Thyroid gland (tissue), 4 donors: Measurements from ENCODE around the gene TIAM2. TPM values are rescaled to one million over a fixed set of nuclear protein-coding genes. Genes with fewer than 3 reads are reported as not detected.

ENCODE experiments used
- DNase-seq, 2 donors: peaks; one replicate each; pipeline ENCODE4 v3.0.0-alpha.2; 2019
- H3K27ac ChIP-seq, 3 donors: fragments of 200-600 bp; sonication (generic); 1 replicate in 2 of 3; 2 replicates in 1 of 3; pipeline ENCODE4 v1.5.1; 2016 to 2019; ENCODE audit warnings: mild to moderate bottlenecking in 1 of 3, moderate library complexity in 1 of 3
- H3K27me3 ChIP-seq: fragments of 200-600 bp; sonication (generic); one replicate; pipeline ENCODE4 v1.5.1; 2019
- H3K36me3 ChIP-seq, 2 donors: fragments of 200-600 bp; sonication (generic); one replicate each; pipeline ENCODE4 v1.5.1; 2016 to 2019
- H3K4me1 ChIP-seq, 2 donors: fragments of 200-600 bp; sonication (generic); one replicate each; pipeline ENCODE4 v1.5.1; 2017 to 2019
- H3K4me3 ChIP-seq, 3 donors: fragments of 200-600 bp; sonication (generic); replicated peaks in 1 of 3; 1 replicate in 2 of 3; 2 replicates in 1 of 3; pipeline ENCODE4 v1.5.1; 2016; ENCODE audit warnings: mild to moderate bottlenecking in 1 of 3
- H3K9me3 ChIP-seq: fragments of 200-600 bp; sonication (generic); one replicate; pipeline ENCODE4 v1.5.1; 2017
- POLR2A ChIP-seq, 2 donors: fragments of 450-650 bp; IDR thresholded peaks; one replicate each; pipeline ENCODE4 v1.6.1; 2017; ENCODE audit warnings: antibody characterized with exemption in 2 of 2, mild to moderate bottlenecking in 2 of 2, moderate library complexity in 1 of 2
- WGBS, 2 donors: methylation state at CpG; one replicate each; pipeline ENCODE4 v1.1.5; 2017; 5-methylcytosine and 5-hydroxymethylcytosine counted together
- intact Hi-C: fragments of 100-400 bp; cut with DNase I; formaldehyde crosslinking; loops from one replicate; pipeline ENCODE4 v1.15.1; 2023
- total RNA-seq, 4 donors: library from RNA; depleted of rRNA; stranded (reverse); fragments of >200 nt; gene quantifications; one replicate each; pipeline ENCODE4 v1.2.3, GENCODE V29; 2016
- TF ChIP-seq, protein P1 (sequence below), 6 experiments: fragments of 200-600 bp in 3 of 6; fragments of 450-650 bp in 3 of 6; sonication (generic) in 3 of 6; IDR thresholded peaks; one replicate each; pipeline ENCODE4 v1.5.1; 2016 to 2019; ENCODE audit warnings: antibody characterized with exemption in 6 of 6, mild to moderate bottlenecking in 2 of 6, inconsistent platforms in 1 of 6, moderate library complexity in 1 of 6

TIAM2 gene
- total RNA-seq, 4 donors from 2014 or later, result 11.1 to 26.1 (median 18.5) TPM

DNA sequence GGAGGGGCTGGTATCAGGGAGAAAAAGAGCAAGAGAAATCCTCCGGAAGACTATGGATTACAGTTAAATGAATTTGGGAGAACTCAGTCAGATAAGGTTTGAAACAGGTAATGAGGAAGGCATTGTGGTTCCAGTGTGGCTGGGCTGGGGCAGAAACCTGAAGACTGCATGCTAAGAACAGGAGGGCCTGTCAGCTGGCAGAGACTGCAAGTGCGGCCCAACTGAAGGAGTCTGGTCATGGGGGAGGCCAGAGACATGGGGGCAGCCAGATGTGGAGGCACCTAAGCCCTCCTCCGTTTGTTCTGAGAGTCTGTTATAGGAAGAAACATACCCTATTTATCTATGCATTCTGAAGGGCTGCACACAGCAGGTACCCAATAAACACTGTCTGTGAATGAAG is 302.6 kb downstream of the TIAM2 start:
- H3K27me3 ChIP-seq, result no peaks in the 10 kb centered on the region
- H3K9me3 ChIP-seq, result no peaks in the 10 kb centered on the region
- peaks cover 0 to 6% of the 10 kb centered on the region in 2 donors for H3K4me1 ChIP-seq
- H3K4me3 ChIP-seq, result no peak overlapping the region
- H3K27ac ChIP-seq, result no peak overlapping the region
- 93 to 94% methylated on average over 3 of the region's 3 CpGs for WGBS, 2 donors
- intact Hi-C loops, result no loop called here
- TF ChIP-seq, protein P1, sequence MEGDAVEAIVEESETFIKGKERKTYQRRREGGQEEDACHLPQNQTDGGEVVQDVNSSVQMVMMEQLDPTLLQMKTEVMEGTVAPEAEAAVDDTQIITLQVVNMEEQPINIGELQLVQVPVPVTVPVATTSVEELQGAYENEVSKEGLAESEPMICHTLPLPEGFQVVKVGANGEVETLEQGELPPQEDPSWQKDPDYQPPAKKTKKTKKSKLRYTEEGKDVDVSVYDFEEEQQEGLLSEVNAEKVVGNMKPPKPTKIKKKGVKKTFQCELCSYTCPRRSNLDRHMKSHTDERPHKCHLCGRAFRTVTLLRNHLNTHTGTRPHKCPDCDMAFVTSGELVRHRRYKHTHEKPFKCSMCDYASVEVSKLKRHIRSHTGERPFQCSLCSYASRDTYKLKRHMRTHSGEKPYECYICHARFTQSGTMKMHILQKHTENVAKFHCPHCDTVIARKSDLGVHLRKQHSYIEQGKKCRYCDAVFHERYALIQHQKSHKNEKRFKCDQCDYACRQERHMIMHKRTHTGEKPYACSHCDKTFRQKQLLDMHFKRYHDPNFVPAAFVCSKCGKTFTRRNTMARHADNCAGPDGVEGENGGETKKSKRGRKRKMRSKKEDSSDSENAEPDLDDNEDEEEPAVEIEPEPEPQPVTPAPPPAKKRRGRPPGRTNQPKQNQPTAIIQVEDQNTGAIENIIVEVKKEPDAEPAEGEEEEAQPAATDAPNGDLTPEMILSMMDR (IDR thresholded peaks at IDR 0.05), result no peak
- no peak for TF ChIP-seq POLR2A (IDR thresholded peaks at IDR 0.05)
- H3K36me3 ChIP-seq, result no peaks in the 10 kb centered on the region
- DNase-seq, result no peak

DNA sequence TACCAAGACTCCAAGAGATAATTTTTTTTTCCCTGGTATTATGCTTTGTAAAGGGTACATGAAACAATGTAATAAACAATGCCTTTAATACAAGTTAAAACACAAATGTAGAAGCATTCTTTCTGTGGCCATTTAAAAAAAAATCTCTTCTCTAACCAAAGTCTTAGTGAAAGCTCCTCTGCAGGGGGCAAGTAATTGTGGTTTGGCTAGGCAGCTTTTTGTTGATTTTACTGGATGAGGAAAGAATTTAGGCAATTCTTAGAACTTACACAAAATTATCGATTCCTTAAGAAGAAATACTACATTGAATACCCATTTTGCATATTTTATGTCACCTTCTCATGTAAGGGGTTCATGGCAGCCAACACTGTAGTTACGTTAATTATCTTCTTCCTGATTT is 306.8 kb downstream of the TIAM2 start:
- H3K4me1 ChIP-seq, result peaks cover 0 to 6% of the 10 kb centered on the region in 2 donors
- H3K27me3 ChIP-seq, result no peaks in the 10 kb centered on the region
- intact Hi-C loops, result no loop called here
- H3K27ac ChIP-seq, result no peak overlapping the region
- no peak overlapping the region for H3K4me3 ChIP-seq
- TF ChIP-seq POLR2A (IDR thresholded peaks at IDR 0.05), result no peak
- TF ChIP-seq, protein P1 (IDR thresholded peaks at IDR 0.05), result no peak
- WGBS, 2 donors, result 84 to 97% methylated on average over 2 of the region's 2 CpGs
- no peak for DNase-seq
- no peaks in the 10 kb centered on the region for H3K36me3 ChIP-seq
- H3K9me3 ChIP-seq, result no peaks in the 10 kb centered on the region

DNA sequence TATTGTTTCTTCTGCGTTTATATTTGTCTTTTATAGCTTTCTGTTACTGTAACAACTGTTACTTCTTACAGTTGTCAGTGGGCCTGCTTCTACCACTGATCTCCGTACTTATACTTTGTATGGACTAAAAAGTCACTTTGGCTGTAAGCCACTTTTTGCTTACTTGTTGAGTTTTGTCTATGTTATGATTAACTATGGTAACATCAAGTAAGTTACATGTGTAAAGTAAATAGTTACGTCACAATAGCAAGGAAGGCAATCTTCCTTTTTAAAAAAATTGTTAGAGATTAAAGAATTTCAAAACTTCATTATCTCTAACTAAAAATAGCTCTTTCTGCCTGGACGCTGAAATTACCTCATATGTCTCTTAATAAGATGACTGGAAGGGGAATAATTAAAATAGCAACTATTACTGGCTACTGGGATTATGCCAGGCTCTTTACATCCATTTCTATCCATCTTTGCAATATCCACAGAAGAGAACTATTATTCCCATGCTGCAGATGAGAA is 308.3 kb downstream of the TIAM2 start:
- TF ChIP-seq, protein P1 (IDR thresholded peaks at IDR 0.05), result no peak
- TF ChIP-seq POLR2A (IDR thresholded peaks at IDR 0.05), result no peak
- Histone ChIP-seq H3K27ac (no peak overlapping the region), H3K4me1 (no peaks in the 10 kb centered on the region), H3K4me3 (no peak overlapping the region), H3K9me3 (no peaks in the 10 kb centered on the region), H3K27me3 (no peaks in the 10 kb centered on the region), H3K36me3 (no peaks in the 10 kb centered on the region)
- 77 to 93% methylated on average over 4 of the region's 4 CpGs for WGBS, 2 donors
- DNase-seq, result no peak
- intact Hi-C loops, result no loop called here

GRCh38 chr6:155306958-155307357 is 311.8 kb downstream of the TIAM2 start:
- DNase-seq, result no peak
- TF ChIP-seq POLR2A (IDR thresholded peaks at IDR 0.05), result no peak
- TF ChIP-seq, protein P1 (IDR thresholded peaks at IDR 0.05), result no peak
- Histone ChIP-seq H3K36me3 (no peaks in the 10 kb centered on the region), H3K4me1 (no peaks in the 10 kb centered on the region), H3K4me3 (no peak overlapping the region), H3K27ac (no peak overlapping the region), H3K27me3 (no peaks in the 10 kb centered on the region), H3K9me3 (no peaks in the 10 kb centered on the region)
- WGBS, 2 donors, result 87 to 94% methylated on average over 2 of the region's 2 CpGs
- intact Hi-C loops, result no loop called here
